Purkinje cell (primary cell): ENCODE results near the gene TFAP2B. TPM values are rescaled to one million over a fixed set of nuclear protein-coding genes. Genes with fewer than 3 reads are reported as not detected.

ENCODE experiments used
- polyA plus RNA-seq: library from polyadenylated mRNA; unstranded; fragments of >200 nt; fragmentation: Nextera tagmentation; gene quantifications from 2 replicates; pipeline ENCODE4 v1.2.1, GENCODE V29; 2014

TFAP2B gene
- polyA plus RNA-seq = 0.35 and 0.45 TPM in 2 replicates

GRCh38 chr6:50818673-50819072 lies at the start of gene TFAP2B:
Gene TFAP2B (plus strand): TSS chr6:50818871. CDS start chr6:50818892, 21 bp downstream.

Other genes with a start within 250 kb of the TFAP2B start
- not detected in 2 replicates for gene TFAP2D, start 105.3 kb upstream of the TFAP2B start, polyA plus RNA-seq